CD4-positive, alpha-beta T cell (primary cell): Measurements from ENCODE around the gene NFIA. TPM values are rescaled to one million over a fixed set of nuclear protein-coding genes. Genes with fewer than 3 reads are reported as not detected.

ENCODE experiments used
- ATAC-seq: fragments of 200-7000 bp; cut with Tn5 transposase; one replicate; pipeline ENCODE4 v1.10.0; 2022; ENCODE audit warnings: mild to moderate bottlenecking; ENCODE audit not compliant: poor library complexity
- CTCF ChIA-PET: fragments of 350-600 bp; sonication (Branson Sonifier 250); formaldehyde crosslinking; loops from one replicate; lab custom pipeline; 2021; ENCODE audit warnings: antibody characterized with exemption, inconsistent platforms; lab: Charles Lee
- POLR2A ChIA-PET: fragments of 350-600 bp; sonication (Branson Sonifier 250); formaldehyde crosslinking; loops from one replicate; lab custom pipeline; 2021; ENCODE audit warnings: antibody characterized with exemption, inconsistent platforms; lab: Charles Lee
- DNase-seq, 14 experiments: peaks; one replicate each; pipeline ENCODE4 v3.0.0-alpha.2; 2013 to 2020; ENCODE audit warnings: mixed read lengths in 2 of 14
- H3K27ac ChIP-seq, 2 donors: one replicate each; pipeline versions ENCODE4 v1.5.1 to v1.7.0; 2013; ENCODE audit warnings: low read length in 2 of 2, low read depth in 1 of 2, mild to moderate bottlenecking in 1 of 2
- H3K27me3 ChIP-seq, 2 experiments: 1 replicate in 1 of 2; 2 replicates in 1 of 2; pipeline versions ENCODE4 v1.6.1 to v1.7.0; 2013; ENCODE audit warnings: low read length in 2 of 2, control low read depth in 1 of 2, mild to moderate bottlenecking in 1 of 2, moderate library complexity in 1 of 2; ENCODE audit not compliant: insufficient read depth in 2 of 2, control insufficient read depth in 1 of 2
- H3K36me3 ChIP-seq: one replicate; pipeline ENCODE4 v1.6.1; 2013; ENCODE audit warnings: low read length, control low read depth; ENCODE audit not compliant: insufficient read depth
- H3K4me1 ChIP-seq: one replicate; pipeline ENCODE4 v1.6.1; 2013; ENCODE audit warnings: low read length, control low read depth; ENCODE audit not compliant: insufficient read depth
- H3K4me3 ChIP-seq: one replicate; pipeline ENCODE4 v1.5.1; 2013; ENCODE audit warnings: mild to moderate bottlenecking, low read length, moderate library complexity
- H3K9me3 ChIP-seq, 2 experiments: 1 replicate in 1 of 2; 2 replicates in 1 of 2; pipeline versions ENCODE4 v1.6.1 to v1.7.0; 2013; ENCODE audit warnings: low read length in 2 of 2, mild to moderate bottlenecking in 2 of 2, control low read depth in 1 of 2, moderate library complexity in 1 of 2; ENCODE audit not compliant: control insufficient read depth in 1 of 2, insufficient read depth in 1 of 2
- H3K27ac Mint-ChIP-seq: one replicate; pipeline ENCODE4 v1.8.0; 2020; ENCODE audit warnings: mixed read lengths
- H3K27me3 Mint-ChIP-seq: one replicate; pipeline ENCODE4 v1.8.0; 2021; ENCODE audit warnings: mixed read lengths
- H3K36me3 Mint-ChIP-seq: one replicate; pipeline ENCODE4 v1.8.0; 2021; ENCODE audit warnings: low read depth, mixed read lengths
- H3K4me1 Mint-ChIP-seq: one replicate; pipeline ENCODE4 v1.8.0; 2021; ENCODE audit warnings: low read depth, mixed read lengths
- H3K4me3 Mint-ChIP-seq: one replicate; pipeline ENCODE4 v1.8.0; 2020; ENCODE audit warnings: mild to moderate bottlenecking, mixed read lengths
- H3K9me3 Mint-ChIP-seq: one replicate; pipeline ENCODE4 v1.8.0; 2020; ENCODE audit warnings: mixed read lengths
- CTCF ChIP-seq: fragments of 200-600 bp; IDR thresholded peaks from one replicate; pipeline ENCODE4 v1.8.0; 2022; ENCODE audit warnings: antibody characterized with exemption, mild to moderate bottlenecking
- intact Hi-C, 2 experiments: fragments of 100-400 bp; cut with DNase I in 1 of 2; cut with micrococcal nuclease in 1 of 2; formaldehyde crosslinking; loops; one replicate each; pipeline versions ENCODE4 v1.15.1 to v1.9.0; 2023 to 2025; cut with DNase I, micrococcal nuclease
- total RNA-seq, 174 experiments: library from RNA in 2 of 174; stranded (reverse) in 2 of 174; gene quantifications; one replicate each; pipeline ENCODE4 v1.2.3 and lab custom pipeline; 2021 to 2026

NFIA gene
- total RNA-seq, 2 experiments from 2014 or later: 4.8 to 5.9 TPM

- DNase-seq (no peak), ATAC-seq (no peak)
- Mint-ChIP-seq H3K27ac (no peak overlapping the region), H3K9me3 (no peaks in the 10 kb centered on the region), H3K27me3 (no peaks in the 10 kb centered on the region), H3K4me1 (no peaks in the 10 kb centered on the region), H3K4me3 (no peak overlapping the region), H3K36me3 (no peaks in the 10 kb centered on the region)
- TF ChIP-seq CTCF: no peak
- ChIA-PET CTCF (interaction anchor here (1.1 kb wide), 1 partner anchor 172 kb away, joined by 3 read pairs; no protein-coding TSS in a partner anchor), POLR2A (no interaction called here)
- Histone ChIP-seq H3K27me3 (no peaks in the 10 kb centered on the region), H3K4me1 (no peaks in the 10 kb centered on the region), H3K27ac (no peak overlapping the region), H3K4me3 (no peak overlapping the region), H3K36me3 (no peaks in the 10 kb centered on the region), H3K9me3 (no peaks in the 10 kb centered on the region)
- intact Hi-C loops: no loop called here
These were observed 132.8 kb downstream of the NFIA start for GRCh38 chr1:61215119-61215518.

GRCh38 chr1:61215676-61216289 is 133.4 kb downstream of the NFIA start:
- H3K36me3 Mint-ChIP-seq: no peaks in the 10 kb centered on the region
- POLR2A ChIA-PET: no interaction called here

GRCh38 chr1:61220536-61220935 is 138.2 kb downstream of the NFIA start:
- no peaks in the 10 kb centered on the region for H3K36me3 Mint-ChIP-seq
- H3K4me3 ChIP-seq: no peak overlapping the region
- no peaks in the 10 kb centered on the region for H3K27me3 ChIP-seq
- no peaks in the 10 kb centered on the region for H3K9me3 Mint-ChIP-seq
- intact Hi-C loops: no loop called here
- DNase-seq: no peak
- no peaks in the 10 kb centered on the region for H3K9me3 ChIP-seq
- H3K4me1 Mint-ChIP-seq: no peaks in the 10 kb centered on the region
- ChIA-PET POLR2A (no interaction called here), CTCF (no interaction called here)
- H3K4me1 ChIP-seq: no peaks in the 10 kb centered on the region
- no peak overlapping the region for H3K27ac Mint-ChIP-seq
- no peak overlapping the region for H3K4me3 Mint-ChIP-seq
- no peak for ATAC-seq
- no peaks in the 10 kb centered on the region for H3K36me3 ChIP-seq
- no peak overlapping the region for H3K27ac ChIP-seq
- no peak for TF ChIP-seq CTCF
- peaks cover 4% of the 10 kb centered on the region for H3K27me3 Mint-ChIP-seq

More at GRCh38 chr1:61215676-61216289, 133.4 kb downstream of the NFIA start:
- Histone ChIP-seq H3K27me3 (no peaks in the 10 kb centered on the region), H3K36me3 (no peaks in the 10 kb centered on the region), H3K4me3 (no peak overlapping the region), H3K9me3 (no peaks in the 10 kb centered on the region), H3K4me1 (no peaks in the 10 kb centered on the region), H3K27ac (no peak overlapping the region)
- intact Hi-C loops: no loop called here
- H3K4me1 Mint-ChIP-seq: no peaks in the 10 kb centered on the region
- DNase-seq (no peak), ATAC-seq (no peak)
- H3K4me3 Mint-ChIP-seq: no peak overlapping the region
- H3K27ac Mint-ChIP-seq: no peak overlapping the region
- H3K27me3 Mint-ChIP-seq: no peaks in the 10 kb centered on the region
- CTCF ChIA-PET: interaction anchor here (1.1 kb wide), 1 partner anchor 173 kb away, joined by 3 read pairs; no protein-coding TSS in a partner anchor
- no peak for TF ChIP-seq CTCF
- H3K9me3 Mint-ChIP-seq: no peaks in the 10 kb centered on the region
